Left lung (tissue), 10 donors: Measurements from ENCODE around the gene COL18A1. TPM values are rescaled to one million over a fixed set of nuclear protein-coding genes. Genes with fewer than 3 reads are reported as not detected.

Experiments
- ATAC-seq: fragments of 200-7000 bp; cut with Tn5 transposase; one replicate; pipeline ENCODE4 v1.9.1; 2020; ENCODE audit warnings: moderate library complexity
- DNase-seq, 4 donors: peaks; one replicate each; pipeline ENCODE4 v3.0.0-alpha.2; 2013 to 2020
- H3K27ac ChIP-seq, 2 donors: fragments of 200-600 bp; sonication (generic) in 1 of 2; one replicate each; pipeline versions ENCODE4 v1.5.0 to v1.8.0; 2020 to 2021
- H3K27me3 ChIP-seq, 2 donors: fragments of 200-600 bp; sonication (generic) in 1 of 2; one replicate each; pipeline versions ENCODE4 v1.5.0 to v1.8.0; 2020 to 2021
- H3K36me3 ChIP-seq, 2 donors: fragments of 200-600 bp; sonication (generic) in 1 of 2; one replicate each; pipeline versions ENCODE4 v1.5.0 to v1.8.0; 2020 to 2021
- H3K4me1 ChIP-seq, 2 donors: fragments of 200-600 bp; one replicate each; pipeline ENCODE4 v1.8.0; 2021
- H3K4me3 ChIP-seq, 2 donors: fragments of 200-600 bp; sonication (generic) in 1 of 2; one replicate each; pipeline versions ENCODE4 v1.5.0 to v1.8.0; 2020 to 2021; ENCODE audit warnings: mild to moderate bottlenecking in 1 of 2
- H3K9me3 ChIP-seq, 2 donors: fragments of 200-600 bp; sonication (generic) in 1 of 2; one replicate each; pipeline versions ENCODE4 v1.5.0 to v1.8.0; 2020 to 2021
- CTCF ChIP-seq, 2 donors: fragments of 200-600 bp; sonication (generic) in 1 of 2; IDR thresholded peaks; one replicate each; pipeline versions ENCODE4 v1.5.0 to v1.8.0; 2021; ENCODE audit warnings: antibody characterized with exemption in 2 of 2
- intact Hi-C, 2 donors: fragments of 100-400 bp; cut with DNase I; formaldehyde crosslinking; loops; one replicate each; pipeline versions ENCODE4 v1.11.2 to v1.14.2; 2022
- polyA plus RNA-seq, 6 donors: library from polyadenylated mRNA; unstranded; fragments of 120-200 nt; gene quantifications; one replicate each; pipeline ENCODE4 v1.2.1, GENCODE V29; 2013; ENCODE audit not compliant: insufficient read length in 6 of 6
- total RNA-seq, 2 donors: library from RNA; stranded (reverse); fragmentation: NEBNext Ultra II Directional; extraction: Animal tissue kit (Norgen Biotek cat#: 25700); gene quantifications; one replicate each; pipeline ENCODE4 v1.2.1, GENCODE V29; 2021
- donor health status: DM: no; HTN: yes; CAD: no.
- donor health status: DM: no; HTN: no; CAD: no.

The COL18A1 gene
- total and polyA plus RNA-seq, 8 donors = 39.3 to 90.2 (median 64.0) TPM

- H3K9me3 ChIP-seq = no peaks in the 10 kb centered on the region
- no peak overlapping the region for H3K4me3 ChIP-seq
- peak overlapping the region; percentile 82 to 93 for H3K27ac ChIP-seq
- H3K4me1 ChIP-seq = peaks cover 13 to 28% of the 10 kb centered on the region in 2 donors
- no peak for TF ChIP-seq CTCF (IDR thresholded peaks at IDR 0.05)
- ATAC-seq = peak; percentile 39
- no peaks in the 10 kb centered on the region for H3K36me3 ChIP-seq
- intact Hi-C loops = no loop called here
- DNase-seq = peak in 1 of 4 donors; percentile 76
- no peaks in the 10 kb centered on the region for H3K27me3 ChIP-seq
Observed at GRCh38 chr21:45364468-45365185, 40.3 kb upstream of the COL18A1 start.

- H3K36me3 ChIP-seq = no peaks in the 10 kb centered on the region
- no peak for ATAC-seq
- H3K4me3 ChIP-seq = no peak overlapping the region
- TF ChIP-seq CTCF (IDR thresholded peaks at IDR 0.05) = no peak
- intact Hi-C loops = no loop called here
- peaks cover 13 to 28% of the 10 kb centered on the region in 2 donors for H3K4me1 ChIP-seq
- H3K27me3 ChIP-seq = no peaks in the 10 kb centered on the region
- H3K9me3 ChIP-seq = no peaks in the 10 kb centered on the region
- H3K27ac ChIP-seq = peak overlapping the region; percentile 82 to 93
- no peak for DNase-seq
Observed at GRCh38 chr21:45365186-45365607, 39.8 kb upstream of the COL18A1 start.

- H3K36me3 ChIP-seq = no peaks in the 10 kb centered on the region
- DNase-seq (peak in 1 of 4 donors; percentile 68), ATAC-seq (no peak)
- H3K27ac ChIP-seq = peak overlapping the region in 1 of 2 donors; percentile 82
- intact Hi-C loops = no loop called here
- H3K27me3 ChIP-seq = no peaks in the 10 kb centered on the region
- no peaks in the 10 kb centered on the region for H3K9me3 ChIP-seq
- TF ChIP-seq CTCF (IDR thresholded peaks at IDR 0.05) = no peak
- peaks cover 13 to 28% of the 10 kb centered on the region in 2 donors for H3K4me1 ChIP-seq
- H3K4me3 ChIP-seq = no peak overlapping the region
Observed at GRCh38 chr21:45365608-45366241, 39.2 kb upstream of the COL18A1 start.

- peaks cover 13 to 28% of the 10 kb centered on the region in 2 donors for H3K4me1 ChIP-seq
- intact Hi-C loops = no loop called here
- no peak for TF ChIP-seq CTCF (IDR thresholded peaks at IDR 0.05)
- H3K27ac ChIP-seq = no peak overlapping the region
- DNase-seq = peak in 1 of 4 donors; percentile 66
- no peaks in the 10 kb centered on the region for H3K36me3 ChIP-seq
- no peak overlapping the region for H3K4me3 ChIP-seq
- H3K27me3 ChIP-seq = no peaks in the 10 kb centered on the region
- H3K9me3 ChIP-seq = no peaks in the 10 kb centered on the region
- no peak for ATAC-seq
Observed at GRCh38 chr21:45366476-45366875, 38.5 kb upstream of the COL18A1 start.

GRCh38 chr21:45366931-45367401, 38.0 kb upstream of the COL18A1 start:
- Histone ChIP-seq H3K27ac (no peak overlapping the region), H3K9me3 (no peaks in the 10 kb centered on the region), H3K27me3 (no peaks in the 10 kb centered on the region), H3K4me1 (peaks cover 13 to 28% of the 10 kb centered on the region in 2 donors), H3K4me3 (no peak overlapping the region), H3K36me3 (no peaks in the 10 kb centered on the region)
- peak in 1 of 4 donors; percentile 81 for DNase-seq
- intact Hi-C loops = no loop called here
- peak; percentile 27 for ATAC-seq
- TF ChIP-seq CTCF (IDR thresholded peaks at IDR 0.05) = no peak
